Measurements from ENCODE around the gene NRAP. TPM values are rescaled to one million over a fixed set of nuclear protein-coding genes. Genes with fewer than 3 reads are reported as not detected.
A peak's percentile ranks its signal among the peaks of the same experiment; 100 is the strongest.

Gene NRAP
- total and polyA plus RNA-seq, 2 experiments from 2014 or later = not detected

DNA sequence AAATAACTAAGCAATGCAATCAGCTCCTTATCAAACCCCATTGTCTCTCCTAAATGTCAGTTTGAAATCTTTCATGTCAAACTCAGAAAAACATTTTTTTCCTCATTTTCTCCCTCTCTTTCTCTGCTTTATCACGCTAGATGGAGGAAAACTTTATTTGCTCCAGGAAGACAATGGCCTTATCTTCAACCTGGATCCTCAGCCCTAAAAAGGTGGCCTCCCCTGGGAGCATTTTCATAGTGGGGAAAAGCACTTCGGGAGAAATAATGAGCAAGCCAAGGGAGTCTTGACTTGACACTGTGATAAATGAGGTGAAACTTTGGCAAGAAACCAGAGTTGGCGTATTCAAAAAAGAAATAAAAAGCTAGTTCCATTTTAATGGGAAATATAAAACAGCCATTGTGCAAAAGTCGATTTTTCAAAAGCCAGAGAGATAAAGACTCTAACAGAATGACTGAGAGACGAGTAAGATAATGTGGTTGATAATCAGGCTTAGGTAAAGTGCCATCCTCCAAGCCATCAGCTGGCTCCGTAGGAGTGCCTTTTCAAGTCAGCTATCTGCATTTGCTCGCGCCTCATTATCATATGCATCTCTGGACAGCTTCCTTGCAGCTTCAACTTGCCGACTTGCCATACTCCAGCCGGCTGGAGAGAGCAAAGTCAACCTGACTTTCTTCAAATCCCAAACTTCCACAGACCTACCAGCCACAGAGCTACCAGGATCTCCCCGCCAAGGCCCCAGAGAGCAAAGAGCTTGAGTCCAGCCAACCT is 91.1 kb downstream of the NRAP start:
- H4K20me1 ChIP-seq (replicated peaks; ENCODE audit: insufficient read depth) = no peaks in the 10 kb centered on the region; the same call in 1 of the 2 replicates
- no peak overlapping the region for H2AFZ ChIP-seq
- peaks cover 6% of the 10 kb centered on the region; the same call in 1 of the 2 replicates for H3K9me2 ChIP-seq (ENCODE audit: insufficient read depth)
- no peak overlapping the region for H3K27ac ChIP-seq (ENCODE audit: low read depth)
- Mint-ChIP-seq H3K4me1 (peaks cover 8% of the 10 kb centered on the region; the same call in 2 of the 3 replicates), H3K4me3 (no peak overlapping the region), H3K27me3 (ENCODE audit: insufficient read depth, low read depth, poor library complexity) (peaks cover 7% of the 10 kb centered on the region), H3K36me3 (ENCODE audit: low read depth) (no peaks in the 10 kb centered on the region), H3K9me3 (no peaks in the 10 kb centered on the region), H3K27ac (no peak overlapping the region)
- no peaks in the 10 kb centered on the region for H3F3A ChIP-seq (replicated peaks; ENCODE audit: low read depth)
- peaks cover 3% of the 10 kb centered on the region; the same call in 1 of the 2 replicates for H3K4me1 ChIP-seq (ENCODE audit: insufficient read depth)
- H3K79me2 ChIP-seq (replicated peaks; ENCODE audit: insufficient read depth) = no peaks in the 10 kb centered on the region
- TF ChIP-seq JUNB (IDR thresholded peaks at IDR 0.05; ENCODE audit: unreplicated experiment) = no peak
- no peak for TF ChIP-seq STAT1 (IDR thresholded peaks at IDR 0.05; ENCODE audit: unreplicated experiment)
- no peak for TF ChIP-seq CREB1 (CRISPR knock-in tag; IDR thresholded peaks at IDR 0.05; ENCODE audit: low read depth)
- no peak for TF ChIP-seq NANOG (IDR thresholded peaks at IDR 0.05; ENCODE audit: borderline replicate concordance)
- TF ChIP-seq, protein P1, sequence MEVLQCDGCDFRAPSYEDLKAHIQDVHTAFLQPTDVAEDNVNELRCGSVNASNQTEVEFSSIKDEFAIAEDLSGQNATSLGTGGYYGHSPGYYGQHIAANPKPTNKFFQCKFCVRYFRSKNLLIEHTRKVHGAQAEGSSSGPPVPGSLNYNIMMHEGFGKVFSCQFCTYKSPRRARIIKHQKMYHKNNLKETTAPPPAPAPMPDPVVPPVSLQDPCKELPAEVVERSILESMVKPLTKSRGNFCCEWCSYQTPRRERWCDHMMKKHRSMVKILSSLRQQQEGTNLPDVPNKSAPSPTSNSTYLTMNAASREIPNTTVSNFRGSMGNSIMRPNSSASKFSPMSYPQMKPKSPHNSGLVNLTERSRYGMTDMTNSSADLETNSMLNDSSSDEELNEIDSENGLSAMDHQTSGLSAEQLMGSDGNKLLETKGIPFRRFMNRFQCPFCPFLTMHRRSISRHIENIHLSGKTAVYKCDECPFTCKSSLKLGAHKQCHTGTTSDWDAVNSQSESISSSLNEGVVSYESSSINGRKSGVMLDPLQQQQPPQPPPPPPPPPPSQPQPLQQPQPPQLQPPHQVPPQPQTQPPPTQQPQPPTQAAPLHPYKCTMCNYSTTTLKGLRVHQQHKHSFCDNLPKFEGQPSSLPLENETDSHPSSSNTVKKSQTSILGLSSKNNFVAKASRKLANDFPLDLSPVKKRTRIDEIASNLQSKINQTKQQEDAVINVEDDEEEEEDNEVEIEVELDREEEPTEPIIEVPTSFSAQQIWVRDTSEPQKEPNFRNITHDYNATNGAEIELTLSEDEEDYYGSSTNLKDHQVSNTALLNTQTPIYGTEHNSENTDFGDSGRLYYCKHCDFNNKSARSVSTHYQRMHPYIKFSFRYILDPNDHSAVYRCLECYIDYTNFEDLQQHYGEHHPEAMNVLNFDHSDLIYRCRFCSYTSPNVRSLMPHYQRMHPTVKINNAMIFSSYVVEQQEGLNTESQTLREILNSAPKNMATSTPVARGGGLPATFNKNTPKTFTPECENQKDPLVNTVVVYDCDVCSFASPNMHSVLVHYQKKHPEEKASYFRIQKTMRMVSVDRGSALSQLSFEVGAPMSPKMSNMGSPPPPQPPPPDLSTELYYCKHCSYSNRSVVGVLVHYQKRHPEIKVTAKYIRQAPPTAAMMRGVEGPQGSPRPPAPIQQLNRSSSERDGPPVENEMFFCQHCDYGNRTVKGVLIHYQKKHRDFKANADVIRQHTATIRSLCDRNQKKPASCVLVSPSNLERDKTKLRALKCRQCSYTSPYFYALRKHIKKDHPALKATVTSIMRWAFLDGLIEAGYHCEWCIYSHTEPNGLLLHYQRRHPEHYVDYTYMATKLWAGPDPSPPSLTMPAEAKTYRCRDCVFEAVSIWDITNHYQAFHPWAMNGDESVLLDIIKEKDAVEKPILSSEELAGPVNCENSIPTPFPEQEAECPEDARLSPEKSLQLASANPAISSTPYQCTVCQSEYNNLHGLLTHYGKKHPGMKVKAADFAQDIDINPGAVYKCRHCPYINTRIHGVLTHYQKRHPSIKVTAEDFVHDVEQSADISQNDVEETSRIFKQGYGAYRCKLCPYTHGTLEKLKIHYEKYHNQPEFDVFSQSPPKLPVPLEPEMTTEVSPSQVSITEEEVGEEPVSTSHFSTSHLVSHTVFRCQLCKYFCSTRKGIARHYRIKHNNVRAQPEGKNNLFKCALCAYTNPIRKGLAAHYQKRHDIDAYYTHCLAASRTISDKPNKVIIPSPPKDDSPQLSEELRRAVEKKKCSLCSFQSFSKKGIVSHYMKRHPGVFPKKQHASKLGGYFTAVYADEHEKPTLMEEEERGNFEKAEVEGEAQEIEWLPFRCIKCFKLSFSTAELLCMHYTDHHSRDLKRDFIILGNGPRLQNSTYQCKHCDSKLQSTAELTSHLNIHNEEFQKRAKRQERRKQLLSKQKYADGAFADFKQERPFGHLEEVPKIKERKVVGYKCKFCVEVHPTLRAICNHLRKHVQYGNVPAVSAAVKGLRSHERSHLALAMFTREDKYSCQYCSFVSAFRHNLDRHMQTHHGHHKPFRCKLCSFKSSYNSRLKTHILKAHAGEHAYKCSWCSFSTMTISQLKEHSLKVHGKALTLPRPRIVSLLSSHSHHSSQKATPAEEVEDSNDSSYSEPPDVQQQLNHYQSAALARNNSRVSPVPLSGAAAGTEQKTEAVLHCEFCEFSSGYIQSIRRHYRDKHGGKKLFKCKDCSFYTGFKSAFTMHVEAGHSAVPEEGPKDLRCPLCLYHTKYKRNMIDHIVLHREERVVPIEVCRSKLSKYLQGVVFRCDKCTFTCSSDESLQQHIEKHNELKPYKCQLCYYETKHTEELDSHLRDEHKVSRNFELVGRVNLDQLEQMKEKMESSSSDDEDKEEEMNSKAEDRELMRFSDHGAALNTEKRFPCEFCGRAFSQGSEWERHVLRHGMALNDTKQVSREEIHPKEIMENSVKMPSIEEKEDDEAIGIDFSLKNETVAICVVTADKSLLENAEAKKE (CRISPR knock-in tag; IDR thresholded peaks at IDR 0.05) = no peak
- TF ChIP-seq CTCF (conservative IDR thresholded peaks at IDR 0.05; ENCODE audit: low read depth in 2 of 2) = no peak
- no peak for TF ChIP-seq ETS1 (IDR thresholded peaks at IDR 0.05)
- no peak for TF ChIP-seq EZH2 (IDR thresholded peaks at IDR 0.05; ENCODE audit: low read depth, unreplicated experiment)
- no peak for TF ChIP-seq EZH2phosphoT487 (IDR thresholded peaks at IDR 0.05; ENCODE audit: unreplicated experiment)
- no peak for TF ChIP-seq ZNF331 (CRISPR knock-in tag; IDR thresholded peaks at IDR 0.05; ENCODE audit: low read depth)
- TF ChIP-seq, protein P2, sequence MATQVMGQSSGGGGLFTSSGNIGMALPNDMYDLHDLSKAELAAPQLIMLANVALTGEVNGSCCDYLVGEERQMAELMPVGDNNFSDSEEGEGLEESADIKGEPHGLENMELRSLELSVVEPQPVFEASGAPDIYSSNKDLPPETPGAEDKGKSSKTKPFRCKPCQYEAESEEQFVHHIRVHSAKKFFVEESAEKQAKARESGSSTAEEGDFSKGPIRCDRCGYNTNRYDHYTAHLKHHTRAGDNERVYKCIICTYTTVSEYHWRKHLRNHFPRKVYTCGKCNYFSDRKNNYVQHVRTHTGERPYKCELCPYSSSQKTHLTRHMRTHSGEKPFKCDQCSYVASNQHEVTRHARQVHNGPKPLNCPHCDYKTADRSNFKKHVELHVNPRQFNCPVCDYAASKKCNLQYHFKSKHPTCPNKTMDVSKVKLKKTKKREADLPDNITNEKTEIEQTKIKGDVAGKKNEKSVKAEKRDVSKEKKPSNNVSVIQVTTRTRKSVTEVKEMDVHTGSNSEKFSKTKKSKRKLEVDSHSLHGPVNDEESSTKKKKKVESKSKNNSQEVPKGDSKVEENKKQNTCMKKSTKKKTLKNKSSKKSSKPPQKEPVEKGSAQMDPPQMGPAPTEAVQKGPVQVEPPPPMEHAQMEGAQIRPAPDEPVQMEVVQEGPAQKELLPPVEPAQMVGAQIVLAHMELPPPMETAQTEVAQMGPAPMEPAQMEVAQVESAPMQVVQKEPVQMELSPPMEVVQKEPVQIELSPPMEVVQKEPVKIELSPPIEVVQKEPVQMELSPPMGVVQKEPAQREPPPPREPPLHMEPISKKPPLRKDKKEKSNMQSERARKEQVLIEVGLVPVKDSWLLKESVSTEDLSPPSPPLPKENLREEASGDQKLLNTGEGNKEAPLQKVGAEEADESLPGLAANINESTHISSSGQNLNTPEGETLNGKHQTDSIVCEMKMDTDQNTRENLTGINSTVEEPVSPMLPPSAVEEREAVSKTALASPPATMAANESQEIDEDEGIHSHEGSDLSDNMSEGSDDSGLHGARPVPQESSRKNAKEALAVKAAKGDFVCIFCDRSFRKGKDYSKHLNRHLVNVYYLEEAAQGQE (IDR thresholded peaks at IDR 0.05; ENCODE audit: unreplicated experiment) = no peak
- no peak for TF ChIP-seq ZNF114 (CRISPR knock-in tag; IDR thresholded peaks at IDR 0.05)
- DNase-seq (ENCODE audit: low spot score) (no peak), ATAC-seq (peak; percentile 37; the same call in 1 of the 3 replicates)
- no peak overlapping the region for H3K4me2 ChIP-seq
- H3K36me3 ChIP-seq (ENCODE audit: insufficient read depth) = no peaks in the 10 kb centered on the region
- H3K4me3 ChIP-seq = no peak overlapping the region
- H3K27me3 ChIP-seq (ENCODE audit: insufficient read depth) = no peaks in the 10 kb centered on the region

Measured in GM23338 (cell line).